ENCODE measurements around the gene FRZB. TPM values are rescaled to one million over a fixed set of nuclear protein-coding genes. Genes with fewer than 3 reads are reported as not detected.

The FRZB gene
- total RNA-seq, 6 experiments from 2014 or later: 0.06 to 0.17 (median 0.09) TPM; not detected in 3

DNA sequence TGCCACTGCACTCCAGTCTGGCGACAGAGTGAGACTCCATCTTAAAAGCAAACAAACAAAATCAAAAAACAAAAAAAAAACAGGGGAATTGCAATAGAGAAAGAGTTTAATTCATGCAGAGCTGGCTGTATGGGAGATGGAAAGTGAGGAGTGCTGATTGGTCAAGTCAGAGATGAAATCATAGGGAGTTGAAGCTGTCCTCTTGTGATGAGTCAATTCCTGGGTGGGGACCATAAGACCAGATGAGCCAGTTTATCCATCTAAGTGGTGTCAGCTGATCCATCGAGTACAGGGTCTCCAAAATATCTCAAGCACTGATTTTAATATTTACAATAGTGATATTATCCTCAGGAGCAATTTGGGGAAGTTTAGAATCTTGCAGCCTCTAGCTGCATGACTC lies 45.3 kb downstream of the FRZB start:
- Mint-ChIP-seq H3K36me3 (ENCODE audit: low read depth) (no peaks in the 10 kb centered on the region), H3K9me3 (no peaks in the 10 kb centered on the region), H3K27ac (no peak overlapping the region), H3K27me3 (ENCODE audit: insufficient read depth) (peaks cover 8% of the 10 kb centered on the region), H3K4me1 (ENCODE audit: low read depth) (peaks cover 8% of the 10 kb centered on the region), H3K4me3 (no peak overlapping the region)
- no peak for DNase-seq
- TF ChIP-seq, protein P1, sequence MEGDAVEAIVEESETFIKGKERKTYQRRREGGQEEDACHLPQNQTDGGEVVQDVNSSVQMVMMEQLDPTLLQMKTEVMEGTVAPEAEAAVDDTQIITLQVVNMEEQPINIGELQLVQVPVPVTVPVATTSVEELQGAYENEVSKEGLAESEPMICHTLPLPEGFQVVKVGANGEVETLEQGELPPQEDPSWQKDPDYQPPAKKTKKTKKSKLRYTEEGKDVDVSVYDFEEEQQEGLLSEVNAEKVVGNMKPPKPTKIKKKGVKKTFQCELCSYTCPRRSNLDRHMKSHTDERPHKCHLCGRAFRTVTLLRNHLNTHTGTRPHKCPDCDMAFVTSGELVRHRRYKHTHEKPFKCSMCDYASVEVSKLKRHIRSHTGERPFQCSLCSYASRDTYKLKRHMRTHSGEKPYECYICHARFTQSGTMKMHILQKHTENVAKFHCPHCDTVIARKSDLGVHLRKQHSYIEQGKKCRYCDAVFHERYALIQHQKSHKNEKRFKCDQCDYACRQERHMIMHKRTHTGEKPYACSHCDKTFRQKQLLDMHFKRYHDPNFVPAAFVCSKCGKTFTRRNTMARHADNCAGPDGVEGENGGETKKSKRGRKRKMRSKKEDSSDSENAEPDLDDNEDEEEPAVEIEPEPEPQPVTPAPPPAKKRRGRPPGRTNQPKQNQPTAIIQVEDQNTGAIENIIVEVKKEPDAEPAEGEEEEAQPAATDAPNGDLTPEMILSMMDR (IDR thresholded peaks at IDR 0.05): no peak

DNA sequence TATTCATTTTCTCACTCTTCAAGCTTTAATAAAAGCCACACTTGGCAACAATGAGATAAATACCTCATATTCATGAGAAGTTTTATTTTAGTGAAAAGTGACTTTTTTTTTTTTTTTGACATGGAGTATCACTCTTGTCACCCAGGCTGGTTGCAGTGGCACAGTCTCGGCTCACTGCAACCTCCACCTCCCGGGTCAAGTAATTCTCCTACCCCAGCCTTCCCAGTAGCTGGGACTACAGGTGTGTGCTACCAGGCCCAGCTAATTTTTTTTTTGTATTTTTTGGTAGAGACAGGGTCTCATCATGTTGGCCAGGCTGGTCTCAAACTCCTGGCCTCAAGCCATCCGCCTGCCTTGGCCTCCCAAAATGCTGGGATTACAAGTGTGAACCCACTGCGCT lies 47.0 kb downstream of the FRZB start:
- TF ChIP-seq, protein P1 (IDR thresholded peaks at IDR 0.05): no peak
- peaks cover 8% of the 10 kb centered on the region for H3K27me3 Mint-ChIP-seq (ENCODE audit: insufficient read depth)
- H3K36me3 Mint-ChIP-seq (ENCODE audit: low read depth): no peaks in the 10 kb centered on the region
- no peak overlapping the region for H3K4me3 Mint-ChIP-seq
- peaks cover 8% of the 10 kb centered on the region for H3K4me1 Mint-ChIP-seq (ENCODE audit: low read depth)
- no peaks in the 10 kb centered on the region for H3K9me3 Mint-ChIP-seq
- DNase-seq: no peak
- H3K27ac Mint-ChIP-seq: no peak overlapping the region

DNA sequence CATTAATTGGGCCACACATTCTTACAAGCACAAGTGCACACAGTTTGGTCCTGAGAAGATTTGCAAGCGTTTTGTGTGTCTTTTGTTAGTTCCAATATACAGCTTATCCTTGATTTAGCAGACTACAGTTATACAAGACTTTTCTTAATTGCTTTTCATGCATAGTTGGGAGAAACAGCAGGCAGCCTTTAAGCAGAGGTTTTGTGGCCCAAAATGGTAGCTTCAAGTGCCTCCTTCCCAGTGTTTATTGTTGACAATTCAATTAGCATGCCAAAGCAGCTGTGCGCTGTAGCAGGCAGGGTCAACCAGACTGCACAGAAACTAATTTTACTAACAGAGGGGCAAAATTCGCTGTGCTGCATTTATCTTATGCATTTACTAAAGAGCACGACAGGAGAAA lies 47.5 kb downstream of the FRZB start:
- Mint-ChIP-seq H3K27me3 (ENCODE audit: insufficient read depth) (peaks cover 8% of the 10 kb centered on the region), H3K4me1 (ENCODE audit: low read depth) (peaks cover 8% of the 10 kb centered on the region), H3K4me3 (no peak overlapping the region), H3K36me3 (ENCODE audit: low read depth) (no peaks in the 10 kb centered on the region), H3K9me3 (no peaks in the 10 kb centered on the region), H3K27ac (no peak overlapping the region)
- DNase-seq: no peak
- TF ChIP-seq, protein P1 (IDR thresholded peaks at IDR 0.05): no peak

DNA sequence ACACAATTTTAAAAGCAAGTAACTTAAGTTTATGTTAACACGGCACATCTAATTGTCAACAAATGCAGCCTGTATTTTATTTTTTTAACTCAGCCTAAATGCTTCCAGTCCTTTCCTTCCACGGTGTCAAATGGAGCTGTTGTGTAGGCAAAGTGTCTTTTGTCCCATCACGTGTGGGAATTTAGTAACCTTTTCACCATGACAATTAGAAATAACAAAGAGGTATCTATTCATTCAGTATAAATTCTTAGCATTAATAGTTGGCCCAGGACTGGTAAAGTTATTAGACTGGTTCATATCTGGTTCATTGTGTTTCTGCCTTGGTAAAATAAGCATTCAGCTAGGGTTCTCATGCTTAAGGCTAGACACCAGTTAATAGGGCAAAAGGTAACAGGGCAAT lies 47.9 kb downstream of the FRZB start:
- Mint-ChIP-seq H3K4me3 (no peak overlapping the region), H3K27ac (no peak overlapping the region)
- DNase-seq: no peak

DNA sequence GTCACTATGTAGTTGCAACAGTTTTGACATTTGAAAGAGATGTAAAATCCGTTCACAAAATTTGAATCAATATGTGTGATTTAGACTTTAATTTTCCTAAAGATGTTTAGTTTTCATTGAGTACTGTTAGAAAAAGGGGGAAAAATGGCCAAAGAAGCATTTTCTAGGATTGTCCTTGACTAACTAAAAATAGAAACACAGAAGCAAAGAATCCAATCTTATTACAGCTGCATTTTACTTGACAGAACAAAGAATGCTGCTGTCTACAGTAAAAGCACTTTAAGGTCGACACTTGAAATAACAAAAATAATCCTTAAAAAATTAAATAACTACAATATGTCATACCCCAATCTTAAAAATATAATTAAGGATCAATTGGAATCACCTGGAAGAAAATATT lies 48.9 kb downstream of the FRZB start:
- H3K27me3 Mint-ChIP-seq (ENCODE audit: insufficient read depth): peaks cover 5% of the 10 kb centered on the region; the same call in 1 of the 2 replicates
- no peaks in the 10 kb centered on the region for H3K9me3 Mint-ChIP-seq
- no peak for DNase-seq
- H3K4me1 Mint-ChIP-seq (ENCODE audit: low read depth): peaks cover 8% of the 10 kb centered on the region
- no peak overlapping the region for H3K27ac Mint-ChIP-seq
- no peak overlapping the region for H3K4me3 Mint-ChIP-seq
- TF ChIP-seq, protein P1 (IDR thresholded peaks at IDR 0.05): no peak
- H3K36me3 Mint-ChIP-seq (ENCODE audit: low read depth): no peaks in the 10 kb centered on the region

More for the DNA sequence above, 47.9 kb downstream of the FRZB start:
- peaks cover 8% of the 10 kb centered on the region for H3K4me1 Mint-ChIP-seq (ENCODE audit: low read depth)
- H3K27me3 Mint-ChIP-seq (ENCODE audit: insufficient read depth): peaks cover 5% of the 10 kb centered on the region; the same call in 1 of the 2 replicates
- H3K36me3 Mint-ChIP-seq (ENCODE audit: low read depth): no peaks in the 10 kb centered on the region
- TF ChIP-seq, protein P1 (IDR thresholded peaks at IDR 0.05): no peak
- no peaks in the 10 kb centered on the region for H3K9me3 Mint-ChIP-seq

DNA sequence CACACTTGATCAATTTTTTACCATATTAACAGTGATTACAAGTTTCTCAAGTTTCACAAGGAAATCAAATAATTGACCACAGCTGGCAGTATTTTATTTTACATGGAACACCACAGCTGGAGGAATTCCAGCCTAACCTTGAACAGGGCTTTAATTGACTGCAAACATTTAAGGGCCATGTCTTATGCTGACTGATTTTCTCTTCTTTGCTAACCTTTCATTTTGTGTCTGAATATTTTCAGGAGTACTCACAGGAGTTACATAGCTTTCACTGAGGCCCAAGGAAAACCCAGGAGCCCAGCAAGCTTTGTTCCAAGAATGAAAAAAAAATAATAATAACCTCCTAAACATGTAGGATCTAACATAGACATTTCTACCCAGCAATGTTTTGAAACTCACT lies 49.6 kb downstream of the FRZB start:
- no peak for DNase-seq
- TF ChIP-seq, protein P1 (IDR thresholded peaks at IDR 0.05): no peak
- no peaks in the 10 kb centered on the region for H3K9me3 Mint-ChIP-seq
- no peak overlapping the region for H3K27ac Mint-ChIP-seq
- H3K36me3 Mint-ChIP-seq (ENCODE audit: low read depth): no peaks in the 10 kb centered on the region
- H3K4me1 Mint-ChIP-seq (ENCODE audit: low read depth): peaks cover 8% of the 10 kb centered on the region
- peaks cover 8% of the 10 kb centered on the region for H3K27me3 Mint-ChIP-seq (ENCODE audit: insufficient read depth)
- no peak overlapping the region for H3K4me3 Mint-ChIP-seq
